Effector memory CD4-positive, alpha-beta T cell (primary cell): ENCODE results near the gene SLC38A11.

ENCODE experiments used
- DNase-seq, 3 donors: peaks; one replicate each; pipeline ENCODE4 v3.0.0-alpha.2; 2020
- H3K27ac ChIP-seq: 2 replicates; pipeline ENCODE4 v1.7.0; 2013; ENCODE audit warnings: mild to moderate bottlenecking, low read length, moderate library complexity; ENCODE audit not compliant: insufficient read depth, poor library complexity, severe bottlenecking
- H3K27me3 ChIP-seq: replicated peaks from 2 replicates; pipeline ENCODE4 v1.7.0; 2013; ENCODE audit warnings: mild to moderate bottlenecking, low read length; ENCODE audit not compliant: insufficient read depth, control insufficient read depth, poor library complexity, severe bottlenecking
- H3K36me3 ChIP-seq: 2 replicates; pipeline ENCODE4 v1.7.0; 2013; ENCODE audit warnings: mild to moderate bottlenecking, low read length, moderate library complexity; ENCODE audit not compliant: control insufficient read depth, insufficient read depth
- H3K4me1 ChIP-seq: 2 replicates; pipeline ENCODE4 v1.7.0; 2013; ENCODE audit warnings: low read length, mild to moderate bottlenecking; ENCODE audit not compliant: control insufficient read depth, insufficient read depth, poor library complexity, severe bottlenecking
- H3K4me3 ChIP-seq: 2 replicates; pipeline ENCODE4 v1.7.0; 2013; ENCODE audit warnings: low read length, low read depth, mild to moderate bottlenecking; ENCODE audit not compliant: insufficient read depth, poor library complexity, severe bottlenecking
- H3K9me3 ChIP-seq: 2 replicates; pipeline ENCODE4 v1.7.0; 2013; ENCODE audit warnings: mild to moderate bottlenecking, low read length, moderate library complexity; ENCODE audit not compliant: control insufficient read depth

The SLC38A11 gene

DNA sequence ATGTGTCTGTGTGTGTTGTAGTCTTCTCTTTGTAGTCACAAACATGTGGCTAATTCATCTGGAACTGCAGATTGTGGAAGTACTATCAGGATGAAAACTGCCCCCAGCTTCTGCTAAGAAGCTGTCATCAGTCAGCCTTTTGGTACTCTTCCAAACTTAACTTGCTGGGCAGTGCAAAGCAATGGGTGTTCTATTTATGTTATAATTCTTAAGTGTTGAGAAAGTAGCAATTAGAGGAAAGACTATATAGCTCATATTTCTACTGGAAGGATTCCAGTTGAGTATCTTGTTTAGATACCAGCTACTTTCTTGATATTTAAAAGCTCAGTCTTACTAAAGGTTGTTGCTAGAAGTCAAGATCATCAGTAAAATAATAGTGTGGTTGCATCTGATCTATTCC is 52.1 kb downstream of the SLC38A11 start:
- no peak for DNase-seq
- Histone ChIP-seq H3K9me3 (no peaks in the 10 kb centered on the region), H3K36me3 (no peaks in the 10 kb centered on the region), H3K27me3 (no peaks in the 10 kb centered on the region), H3K4me3 (no peak overlapping the region), H3K4me1 (no peaks in the 10 kb centered on the region), H3K27ac (no peak overlapping the region)

GRCh38 chr2:164899121-164899520 is 56.2 kb downstream of the SLC38A11 start:
- DNase-seq: no peak
- Histone ChIP-seq H3K36me3 (no peaks in the 10 kb centered on the region), H3K9me3 (no peaks in the 10 kb centered on the region), H3K27ac (no peak overlapping the region), H3K4me1 (no peaks in the 10 kb centered on the region), H3K4me3 (no peak overlapping the region), H3K27me3 (no peaks in the 10 kb centered on the region)

GRCh38 chr2:164898475-164898874 is 56.9 kb downstream of the SLC38A11 start:
- H3K27me3 ChIP-seq: no peaks in the 10 kb centered on the region
- no peak overlapping the region for H3K4me3 ChIP-seq
- no peaks in the 10 kb centered on the region for H3K9me3 ChIP-seq
- H3K4me1 ChIP-seq: no peaks in the 10 kb centered on the region
- H3K27ac ChIP-seq: no peak overlapping the region
- H3K36me3 ChIP-seq: no peaks in the 10 kb centered on the region
- DNase-seq: no peak

DNA sequence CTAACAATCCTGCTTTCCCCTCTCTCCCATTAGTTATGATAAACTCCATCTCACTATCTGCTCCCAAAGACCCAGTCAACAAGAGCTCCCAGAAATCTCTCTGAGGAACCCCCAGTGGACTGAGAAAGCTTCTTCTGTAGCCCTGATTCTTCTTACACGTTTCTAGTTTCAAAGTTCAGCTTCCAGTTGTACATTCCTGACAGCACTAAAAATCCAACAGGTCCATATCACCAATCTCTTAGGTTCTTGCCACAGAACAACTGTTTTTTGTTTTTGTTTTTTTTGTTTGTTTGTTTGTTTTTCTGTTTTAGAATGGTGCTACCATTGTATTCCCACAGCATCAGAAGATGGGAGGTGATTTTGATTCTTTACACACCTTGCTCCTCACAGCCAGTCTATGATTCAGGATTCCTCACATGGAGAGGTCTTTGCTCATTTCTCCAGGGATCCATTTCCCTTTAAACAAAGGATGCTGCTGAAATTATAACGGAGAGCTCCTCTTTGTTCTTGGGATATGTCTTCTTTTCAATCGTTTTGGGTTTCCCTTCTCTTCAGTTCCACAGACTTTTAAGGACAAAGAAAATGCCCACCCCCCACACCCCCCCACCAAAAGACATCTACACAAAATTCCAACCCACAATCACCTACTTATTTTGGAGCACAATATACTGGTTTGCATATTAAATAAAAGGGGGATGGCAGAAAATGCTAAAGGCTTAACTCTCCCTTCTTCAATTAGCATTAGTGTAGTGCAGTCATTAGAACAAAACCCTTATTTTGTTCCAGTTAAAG is 57.7 kb downstream of the SLC38A11 start:
- no peaks in the 10 kb centered on the region for H3K36me3 ChIP-seq
- H3K27ac ChIP-seq: no peak overlapping the region
- DNase-seq: no peak
- H3K4me3 ChIP-seq: no peak overlapping the region
- H3K9me3 ChIP-seq: no peaks in the 10 kb centered on the region
- no peaks in the 10 kb centered on the region for H3K27me3 ChIP-seq
- no peaks in the 10 kb centered on the region for H3K4me1 ChIP-seq

GRCh38 chr2:164896634-164897355 is 58.5 kb downstream of the SLC38A11 start:
- H3K27ac ChIP-seq: no peak overlapping the region
- no peaks in the 10 kb centered on the region for H3K27me3 ChIP-seq
- no peak for DNase-seq
- no peaks in the 10 kb centered on the region for H3K4me1 ChIP-seq
- no peaks in the 10 kb centered on the region for H3K9me3 ChIP-seq
- no peak overlapping the region for H3K4me3 ChIP-seq
- no peaks in the 10 kb centered on the region for H3K36me3 ChIP-seq

DNA sequence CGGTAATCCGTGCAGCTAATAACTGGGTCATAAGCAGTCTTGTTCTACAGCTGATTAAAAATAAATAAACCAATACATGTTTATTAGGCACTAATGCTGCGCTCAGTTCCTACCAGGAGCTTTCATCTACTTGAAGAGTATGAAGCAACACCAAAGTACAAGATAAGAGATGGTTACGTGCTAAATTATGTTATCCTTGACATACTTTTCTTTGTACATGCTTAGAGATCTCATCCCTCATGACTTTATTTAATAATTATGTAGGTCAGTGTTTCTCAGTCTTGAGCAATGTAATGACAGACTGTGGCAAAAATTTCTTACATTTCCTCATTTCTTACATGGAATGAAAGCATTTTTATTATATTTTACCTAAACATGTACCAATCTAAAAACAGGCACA is 59.1 kb downstream of the SLC38A11 start:
- H3K27me3 ChIP-seq: no peaks in the 10 kb centered on the region
- no peaks in the 10 kb centered on the region for H3K4me1 ChIP-seq
- no peak overlapping the region for H3K27ac ChIP-seq
- H3K9me3 ChIP-seq: no peaks in the 10 kb centered on the region
- no peak for DNase-seq
- H3K4me3 ChIP-seq: no peak overlapping the region
- no peaks in the 10 kb centered on the region for H3K36me3 ChIP-seq

DNA sequence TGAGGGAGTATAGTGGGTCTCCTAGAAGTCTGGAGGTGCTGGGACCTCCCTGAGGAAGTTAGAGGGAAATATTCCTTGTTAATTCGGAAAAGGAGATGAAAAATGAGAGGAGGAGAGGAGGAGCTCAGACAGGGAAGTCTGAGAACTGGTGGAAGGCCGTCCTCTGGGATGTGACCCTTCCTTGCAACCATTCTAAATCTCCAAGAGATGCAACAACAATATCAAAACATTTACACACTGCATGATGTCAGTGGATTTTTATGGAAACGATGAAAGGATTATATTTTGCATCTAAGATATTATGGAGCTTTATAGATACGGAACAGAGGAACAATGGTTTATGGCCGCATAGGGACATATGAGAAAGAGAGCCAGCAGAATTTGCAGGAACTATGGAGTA is 63.9 kb downstream of the SLC38A11 start:
- Histone ChIP-seq H3K4me3 (no peak overlapping the region), H3K9me3 (no peaks in the 10 kb centered on the region), H3K36me3 (no peaks in the 10 kb centered on the region), H3K27ac (no peak overlapping the region), H3K27me3 (no peaks in the 10 kb centered on the region), H3K4me1 (no peaks in the 10 kb centered on the region)
- no peak for DNase-seq

DNA sequence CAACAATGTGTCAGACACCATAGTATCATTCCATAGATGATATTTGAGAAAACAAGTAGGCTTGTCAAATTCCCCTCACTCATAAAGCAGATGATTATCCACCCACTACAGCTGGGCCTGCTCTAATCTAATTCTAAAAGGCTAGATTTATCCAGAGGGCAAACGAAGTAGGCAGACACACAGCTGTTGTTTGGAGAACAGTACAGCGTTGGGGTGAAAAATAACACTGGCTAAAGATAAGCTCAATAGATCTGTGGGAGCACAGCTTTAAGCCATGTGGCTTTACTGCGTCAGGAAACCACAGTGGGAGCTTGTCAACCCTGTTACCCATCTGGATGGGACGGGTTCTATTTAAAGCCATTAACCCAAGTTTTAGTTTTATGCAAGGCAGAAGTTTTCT is 64.8 kb downstream of the SLC38A11 start:
- H3K4me1 ChIP-seq: no peaks in the 10 kb centered on the region
- H3K27ac ChIP-seq: no peak overlapping the region
- H3K27me3 ChIP-seq: no peaks in the 10 kb centered on the region
- no peaks in the 10 kb centered on the region for H3K9me3 ChIP-seq
- no peak for DNase-seq
- H3K36me3 ChIP-seq: no peaks in the 10 kb centered on the region
- no peak overlapping the region for H3K4me3 ChIP-seq

GRCh38 chr2:164888592-164888991 is 66.7 kb downstream of the SLC38A11 start:
- Histone ChIP-seq H3K4me3 (no peak overlapping the region), H3K4me1 (no peaks in the 10 kb centered on the region), H3K9me3 (no peaks in the 10 kb centered on the region), H3K36me3 (no peaks in the 10 kb centered on the region), H3K27me3 (no peaks in the 10 kb centered on the region), H3K27ac (no peak overlapping the region)
- DNase-seq: no peak

- no peaks in the 10 kb centered on the region for H3K36me3 ChIP-seq
- H3K4me1 ChIP-seq: no peaks in the 10 kb centered on the region
- no peak for DNase-seq
- H3K4me3 ChIP-seq: no peak overlapping the region
- H3K27me3 ChIP-seq: no peaks in the 10 kb centered on the region
- H3K27ac ChIP-seq: no peak overlapping the region
- no peaks in the 10 kb centered on the region for H3K9me3 ChIP-seq
Observed at GRCh38 chr2:164887434-164888144, 67.7 kb downstream of the SLC38A11 start.
